ENCODE measurements around the gene ESAM.
A peak's percentile ranks its signal among the peaks of the same experiment; 100 is the strongest.

ESAM gene

GRCh38 chr11:124758355-124759265 lies 3.5 kb downstream of the ESAM start:
- peak overlapping the region; percentile 26 for H2BK120ac ChIP-seq (ENCODE audit: low read depth, low read length)
- H3K14ac ChIP-seq (ENCODE audit: low read length): no peak overlapping the region
- H2BK12ac ChIP-seq (ENCODE audit: low read length): no peak overlapping the region
- H3K4me1 ChIP-seq (ENCODE audit: control insufficient read depth in 2 of 2, insufficient read depth in 1 of 2, low read depth in 1 of 2, low read length in 2 of 2): peaks cover 9 to 34% of the 10 kb centered on the region in 2 donors
- H4K8ac ChIP-seq (ENCODE audit: low read depth, low read length): no peak overlapping the region
- H2BK15ac ChIP-seq (ENCODE audit: low read length): no peak overlapping the region
- H3K27ac ChIP-seq (replicated peaks; ENCODE audit: low read length): no peak overlapping the region
- peaks cover 0 to 82% (median 50%) of the 10 kb centered on the region in 3 experiments for H3K27me3 ChIP-seq (ENCODE audit: control insufficient read depth in 3 of 3, insufficient read depth in 3 of 3, low read depth in 1 of 3, low read length in 3 of 3)
- no peak overlapping the region for H4K91ac ChIP-seq (ENCODE audit: low read depth, low read length, poor library complexity)
- no peak overlapping the region for H2AK5ac ChIP-seq (ENCODE audit: low read depth, low read length)
- peaks cover 5 to 8% of the 10 kb centered on the region in 2 donors for H3K9me3 ChIP-seq (replicated peaks in 1 of 2; ENCODE audit: control insufficient read depth in 2 of 2, insufficient read depth in 1 of 2, low read depth in 1 of 2, low read length in 2 of 2)
- peak overlapping the region; percentile 80 for H3K9ac ChIP-seq (ENCODE audit: low read depth, low read length, poor library complexity)
- peak overlapping the region; percentile 65 for H3K4me2 ChIP-seq (ENCODE audit: insufficient read depth, low read length, poor library complexity, severe bottlenecking)
- H3K79me1 ChIP-seq (ENCODE audit: low read depth, low read length): no peaks in the 10 kb centered on the region
- H3K4me3 ChIP-seq (ENCODE audit: low read length in 2 of 2): peak overlapping the region; percentile 13 to 52
- no peak overlapping the region for H2BK5ac ChIP-seq (ENCODE audit: low read length)
- WGBS, 2 donors (ENCODE audit: extremely low coverage in 2 of 2, insufficient read length in 2 of 2, insufficient replicate concordance in 1 of 2): no CpG with 5 or more reads among the region's 53 CpGs
- no peak for DNase-seq (ENCODE audit: low spot score)
- H3K18ac ChIP-seq (ENCODE audit: low read length): peak overlapping the region; percentile 87
- peaks cover 0 to 7% of the 10 kb centered on the region in 2 donors for H3K36me3 ChIP-seq (replicated peaks in 1 of 2; ENCODE audit: control insufficient read depth in 2 of 2, insufficient read depth in 2 of 2, low read length in 2 of 2)
- peak overlapping the region; percentile 71 for H2AFZ ChIP-seq (ENCODE audit: low read length)
- H3K23ac ChIP-seq (ENCODE audit: low read depth, low read length, poor library complexity): peak overlapping the region; percentile 70
- no peak overlapping the region for H3K4ac ChIP-seq (ENCODE audit: low read length)

GRCh38 chr11:124757320-124757719 lies 4.8 kb downstream of the ESAM start:
- Histone ChIP-seq H3K23ac (ENCODE audit: low read depth, low read length, poor library complexity) (no peak overlapping the region), H3K4me2 (ENCODE audit: insufficient read depth, low read length, poor library complexity, severe bottlenecking) (no peak overlapping the region), H4K8ac (ENCODE audit: low read depth, low read length) (no peak overlapping the region), H2BK12ac (ENCODE audit: low read length) (no peak overlapping the region), H2BK15ac (ENCODE audit: low read length) (no peak overlapping the region), H3K9me3 (replicated peaks in 1 of 2; ENCODE audit: control insufficient read depth in 2 of 2, insufficient read depth in 1 of 2, low read depth in 1 of 2, low read length in 2 of 2) (peaks cover 5 to 8% of the 10 kb centered on the region in 2 donors), H4K91ac (ENCODE audit: low read depth, low read length, poor library complexity) (no peak overlapping the region), H2AFZ (ENCODE audit: low read length) (no peak overlapping the region), H3K9ac (ENCODE audit: low read depth, low read length, poor library complexity) (no peak overlapping the region), H2BK5ac (ENCODE audit: low read length) (no peak overlapping the region), H3K4me1 (ENCODE audit: control insufficient read depth in 2 of 2, insufficient read depth in 1 of 2, low read depth in 1 of 2, low read length in 2 of 2) (peaks cover 9 to 33% of the 10 kb centered on the region in 2 donors), H3K36me3 (replicated peaks in 1 of 2; ENCODE audit: control insufficient read depth in 2 of 2, insufficient read depth in 2 of 2, low read length in 2 of 2) (peaks cover 0 to 4% of the 10 kb centered on the region in 2 donors), H3K4me3 (ENCODE audit: low read length in 2 of 2) (no peak overlapping the region), H3K27ac (replicated peaks; ENCODE audit: low read length) (no peak overlapping the region), H2AK5ac (ENCODE audit: low read depth, low read length) (no peak overlapping the region), H3K27me3 (ENCODE audit: control insufficient read depth in 3 of 3, insufficient read depth in 3 of 3, low read depth in 1 of 3, low read length in 3 of 3) (peaks cover 0 to 87% (median 52%) of the 10 kb centered on the region in 3 experiments), H2BK120ac (ENCODE audit: low read depth, low read length) (no peak overlapping the region), H3K79me1 (ENCODE audit: low read depth, low read length) (no peaks in the 10 kb centered on the region), H3K4ac (ENCODE audit: low read length) (no peak overlapping the region), H3K14ac (ENCODE audit: low read length) (no peak overlapping the region), H3K18ac (ENCODE audit: low read length) (no peak overlapping the region)
- no CpG with 5 or more reads among the region's 3 CpGs for WGBS, 2 donors (ENCODE audit: extremely low coverage in 2 of 2, insufficient read length in 2 of 2, insufficient replicate concordance in 1 of 2)
- DNase-seq (ENCODE audit: low spot score): no peak

- DNase-seq (ENCODE audit: low spot score): no peak
- H3K23ac ChIP-seq (ENCODE audit: low read depth, low read length, poor library complexity): no peak overlapping the region
- H4K91ac ChIP-seq (ENCODE audit: low read depth, low read length, poor library complexity): no peak overlapping the region
- H3K4me2 ChIP-seq (ENCODE audit: insufficient read depth, low read length, poor library complexity, severe bottlenecking): no peak overlapping the region
- H3K4me1 ChIP-seq (ENCODE audit: control insufficient read depth in 2 of 2, insufficient read depth in 1 of 2, low read depth in 1 of 2, low read length in 2 of 2): peaks cover 9 to 31% of the 10 kb centered on the region in 2 donors
- H3K18ac ChIP-seq (ENCODE audit: low read length): no peak overlapping the region
- H3K27ac ChIP-seq (replicated peaks; ENCODE audit: low read length): no peak overlapping the region
- peaks cover 0 to 2% of the 10 kb centered on the region in 2 donors for H3K36me3 ChIP-seq (replicated peaks in 1 of 2; ENCODE audit: control insufficient read depth in 2 of 2, insufficient read depth in 2 of 2, low read length in 2 of 2)
- H2BK15ac ChIP-seq (ENCODE audit: low read length): no peak overlapping the region
- H2BK120ac ChIP-seq (ENCODE audit: low read depth, low read length): no peak overlapping the region
- no peak overlapping the region for H4K8ac ChIP-seq (ENCODE audit: low read depth, low read length)
- H3K79me1 ChIP-seq (ENCODE audit: low read depth, low read length): no peaks in the 10 kb centered on the region
- peaks cover 5 to 7% of the 10 kb centered on the region in 2 donors for H3K9me3 ChIP-seq (replicated peaks in 1 of 2; ENCODE audit: control insufficient read depth in 2 of 2, insufficient read depth in 1 of 2, low read depth in 1 of 2, low read length in 2 of 2)
- WGBS, 2 donors (ENCODE audit: extremely low coverage in 2 of 2, insufficient read length in 2 of 2, insufficient replicate concordance in 1 of 2): no CpG with 5 or more reads among the region's 6 CpGs
- no peak overlapping the region for H3K14ac ChIP-seq (ENCODE audit: low read length)
- no peak overlapping the region for H2BK12ac ChIP-seq (ENCODE audit: low read length)
- H2AK5ac ChIP-seq (ENCODE audit: low read depth, low read length): no peak overlapping the region
- no peak overlapping the region for H3K4ac ChIP-seq (ENCODE audit: low read length)
- H2BK5ac ChIP-seq (ENCODE audit: low read length): no peak overlapping the region
- no peak overlapping the region for H2AFZ ChIP-seq (ENCODE audit: low read length)
- H3K9ac ChIP-seq (ENCODE audit: low read depth, low read length, poor library complexity): no peak overlapping the region
- peaks cover 0 to 88% (median 55%) of the 10 kb centered on the region in 3 experiments for H3K27me3 ChIP-seq (ENCODE audit: control insufficient read depth in 3 of 3, insufficient read depth in 3 of 3, low read depth in 1 of 3, low read length in 3 of 3)
- no peak overlapping the region for H3K4me3 ChIP-seq (ENCODE audit: low read length in 2 of 2)
Observed at GRCh38 chr11:124756753-124757227, 5.3 kb downstream of the ESAM start.
